ENCODE data around the gene TRPM3.

- no peak for TF ChIP-seq EP300 (IDR thresholded peaks at IDR 0.05)
- TF ChIP-seq CTCF (IDR thresholded peaks at IDR 0.05): no peak
- no peak for TF ChIP-seq POLR2A (IDR thresholded peaks at IDR 0.05)
- no peak for TF ChIP-seq POLR2AphosphoS5 (IDR thresholded peaks at IDR 0.05)
These were observed 158.5 kb downstream of the TRPM3 start for GRCh38 chr9:70962761-70963440.
